NCI-H128 (cell line): ENCODE results near the gene NR3C1.

ENCODE experiments used
- DNase-seq: peaks from one replicate; lab custom pipeline; 2025; ENCODE audit not compliant: unreplicated experiment; lab: John Stamatoyannopoulos, UW

NR3C1 gene

GRCh38 chr5:143267186-143267585 lies 136.3 kb downstream of the NR3C1 start:
- no peak for DNase-seq

- DNase-seq = no peak
Observed at GRCh38 chr5:143265995-143266394, 137.5 kb downstream of the NR3C1 start.

GRCh38 chr5:143263272-143263810 lies 140.1 kb downstream of the NR3C1 start:
- DNase-seq = no peak

GRCh38 chr5:143262393-143263174 lies 140.9 kb downstream of the NR3C1 start:
- no peak for DNase-seq

GRCh38 chr5:143261748-143262392 lies 141.6 kb downstream of the NR3C1 start:
- DNase-seq = no peak

GRCh38 chr5:143259254-143259605 lies 144.3 kb downstream of the NR3C1 start:
- DNase-seq = no peak

GRCh38 chr5:143258559-143259253 lies 144.8 kb downstream of the NR3C1 start:
- no peak for DNase-seq

GRCh38 chr5:143254819-143255218 lies 148.7 kb downstream of the NR3C1 start:
- DNase-seq = no peak

GRCh38 chr5:143251946-143252345 lies 151.5 kb downstream of the NR3C1 start:
- DNase-seq = no peak

GRCh38 chr5:143251190-143251589 lies 152.3 kb downstream of the NR3C1 start:
- DNase-seq = no peak

GRCh38 chr5:143249851-143250250 lies 153.6 kb downstream of the NR3C1 start:
- no peak for DNase-seq

GRCh38 chr5:143248822-143249579 lies 154.5 kb downstream of the NR3C1 start:
- no peak for DNase-seq

GRCh38 chr5:143248391-143248790 lies 155.1 kb downstream of the NR3C1 start:
- DNase-seq = no peak

- no peak for DNase-seq
Observed at GRCh38 chr5:143247134-143247815, 156.2 kb downstream of the NR3C1 start.

- no peak for DNase-seq
Observed at GRCh38 chr5:143245929-143246561, 157.4 kb downstream of the NR3C1 start.

- DNase-seq = no peak
Observed at GRCh38 chr5:143244990-143245389, 158.5 kb downstream of the NR3C1 start.

- no peak for DNase-seq
Observed at GRCh38 chr5:143244000-143244736, 159.3 kb downstream of the NR3C1 start.

- DNase-seq = no peak
Observed at GRCh38 chr5:143243103-143243502, 160.4 kb downstream of the NR3C1 start.

GRCh38 chr5:143241892-143242291 lies 161.6 kb downstream of the NR3C1 start:
- no peak for DNase-seq
